ENCODE measurements around the gene ENTPD1.

GRCh38 chr10:95790982-95791381, 35.0 kb downstream of the ENTPD1 start:
- TF ChIP-seq POLR2AphosphoS5 (IDR thresholded peaks at IDR 0.05) (no peak), CTCF (IDR thresholded peaks at IDR 0.05) (no peak), POLR2A (IDR thresholded peaks at IDR 0.05; ENCODE audit: low read depth) (no peak)

Measured in esophagus muscularis mucosa (tissue), 3 donors.